Fibroblast of peridontal ligament (primary cell): ENCODE data around the gene LRGUK.
"Not testable (repeated sequence)": the region's sequence is repeated elsewhere in the genome, so short reads cannot be mapped to it uniquely, and the experiment has no call there.

Source experiments
- DNase-seq: peaks from one replicate; pipeline ENCODE4 v3.0.0-alpha.2; 2010; ENCODE audit errors: extremely low read depth

Gene LRGUK

DNA sequence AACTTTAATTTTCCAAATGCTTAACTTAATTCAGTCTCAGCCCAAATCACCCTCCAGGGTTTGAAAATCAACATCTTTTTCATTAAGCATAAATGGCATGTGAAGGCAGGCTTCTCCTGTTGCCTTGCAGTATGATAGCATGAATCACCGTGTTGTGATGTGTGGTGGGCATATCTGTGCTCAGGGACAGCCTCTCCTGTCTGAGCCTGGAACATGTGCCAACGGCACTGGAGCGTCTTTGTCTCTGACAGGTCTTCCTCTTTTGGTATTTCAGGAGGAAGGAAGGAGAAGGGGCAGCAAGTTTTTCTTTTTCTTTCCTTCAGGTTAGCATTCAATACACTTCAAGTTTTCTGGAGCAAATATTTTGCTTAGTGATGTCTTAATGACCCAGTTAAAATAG is 57.6 kb downstream of the LRGUK start:
- DNase-seq, result no peak

- peak; percentile 44 for DNase-seq
Observed at GRCh38 chr7:134186027-134186426, 58.9 kb downstream of the LRGUK start.

- DNase-seq, result no peak
Observed at GRCh38 chr7:134186801-134187200, 59.7 kb downstream of the LRGUK start.

DNA sequence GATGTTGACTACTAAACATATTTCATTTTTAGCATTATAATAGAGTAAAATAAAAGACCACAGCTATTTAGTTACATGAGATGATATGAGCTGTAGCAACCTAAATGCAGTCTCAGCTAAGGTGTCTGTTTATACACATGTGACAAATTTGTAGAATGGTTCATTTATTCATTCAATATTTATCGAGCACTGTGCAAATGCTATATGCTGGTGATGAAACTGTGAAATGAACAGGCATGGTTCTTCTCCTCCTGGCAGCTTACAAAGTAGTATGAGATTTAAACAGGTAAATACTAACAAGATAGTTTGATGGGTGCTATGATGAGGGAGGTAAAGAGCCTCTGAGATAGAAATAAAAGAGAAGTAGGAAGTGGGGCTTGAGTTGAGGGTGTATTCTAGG is 60.8 kb downstream of the LRGUK start:
- no peak for DNase-seq

GRCh38 chr7:134188311-134188710 is 61.2 kb downstream of the LRGUK start:
- DNase-seq, result no peak

DNA sequence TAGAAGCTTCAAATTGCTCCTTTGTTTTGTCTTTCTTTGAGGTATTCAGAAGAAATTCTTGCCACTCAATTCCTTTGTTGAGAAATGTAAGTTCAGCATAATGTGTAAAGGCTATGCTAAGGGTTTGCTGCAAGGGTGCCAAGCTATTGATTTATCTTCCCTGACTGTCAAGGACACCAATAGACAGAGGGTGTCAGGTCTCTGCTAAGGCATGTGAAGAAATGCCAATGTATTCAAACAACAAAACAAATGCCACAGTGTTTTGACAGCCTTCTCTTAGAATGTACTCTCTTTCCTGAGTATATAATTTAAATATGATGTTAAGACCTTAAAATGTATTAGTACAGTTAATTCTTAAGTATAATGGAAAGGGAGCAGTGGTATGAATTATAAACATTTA is 62.4 kb downstream of the LRGUK start:
- no peak for DNase-seq

DNA sequence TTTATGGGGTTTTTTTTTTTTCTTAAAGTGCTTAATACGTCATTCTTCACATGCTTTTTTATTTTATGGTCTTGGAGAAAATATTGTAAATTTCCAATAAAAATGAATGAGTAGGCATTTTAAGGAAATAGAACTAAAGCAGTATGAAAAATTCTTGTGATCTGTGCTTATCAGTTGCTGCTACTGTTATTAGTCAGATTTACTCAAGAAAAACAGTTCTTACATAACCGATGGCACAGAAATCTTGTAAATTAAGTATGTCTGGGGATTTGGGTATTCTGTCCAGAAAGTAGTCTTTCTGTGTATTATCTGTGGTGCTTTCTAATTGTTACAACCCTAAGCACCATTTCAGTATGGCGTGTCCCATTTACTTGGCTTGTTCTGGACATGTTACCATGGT is 64.7 kb downstream of the LRGUK start:
- DNase-seq, result no peak

DNA sequence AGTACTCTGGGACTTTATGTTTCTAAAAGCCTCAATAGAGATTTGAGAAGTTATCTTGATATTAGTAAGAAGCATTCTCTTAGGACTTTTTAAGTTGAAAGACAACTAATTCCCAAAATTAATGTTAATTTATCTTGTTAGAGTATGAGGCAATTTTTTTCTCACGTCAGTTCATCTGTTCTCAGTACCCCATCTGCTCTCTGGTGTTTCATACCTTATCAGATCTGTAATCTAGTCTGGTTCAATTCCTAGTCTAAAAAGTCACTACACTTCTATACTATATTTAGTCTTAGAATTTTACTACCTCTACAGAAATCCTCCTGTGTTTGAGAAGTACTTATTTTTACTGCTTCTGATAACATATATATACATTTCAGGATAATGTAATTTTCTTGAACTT is 66.1 kb downstream of the LRGUK start:
- DNase-seq, result no peak

DNA sequence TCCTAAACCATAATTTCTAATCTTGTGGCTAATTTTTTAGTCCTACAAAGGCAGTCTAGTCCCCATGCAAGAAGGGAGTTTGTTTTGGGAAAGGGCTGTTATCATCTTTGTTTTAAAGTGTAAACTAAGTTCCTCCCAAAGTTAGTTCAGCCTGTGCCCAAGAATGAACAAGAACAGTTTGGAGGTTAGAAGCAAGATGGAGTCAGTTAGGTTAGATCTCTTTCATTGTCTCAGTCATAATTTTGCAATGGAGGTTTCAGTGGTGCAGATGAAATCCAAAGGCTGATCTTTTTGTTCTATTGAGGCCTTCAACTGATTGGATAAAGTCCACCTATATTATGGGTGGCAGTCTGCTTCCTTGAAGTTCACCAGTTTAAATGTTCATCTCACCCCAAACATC is 68.1 kb downstream of the LRGUK start:
- no peak for DNase-seq

GRCh38 chr7:134196439-134196838 is 69.3 kb downstream of the LRGUK start:
- no peak for DNase-seq

- no peak for DNase-seq
Observed at GRCh38 chr7:134197345-134197744, 70.2 kb downstream of the LRGUK start.

- DNase-seq, result no peak
Observed at GRCh38 chr7:134200970-134201369, 73.8 kb downstream of the LRGUK start.

- no peak for DNase-seq
Observed at GRCh38 chr7:134201569-134202261, 74.6 kb downstream of the LRGUK start.

DNA sequence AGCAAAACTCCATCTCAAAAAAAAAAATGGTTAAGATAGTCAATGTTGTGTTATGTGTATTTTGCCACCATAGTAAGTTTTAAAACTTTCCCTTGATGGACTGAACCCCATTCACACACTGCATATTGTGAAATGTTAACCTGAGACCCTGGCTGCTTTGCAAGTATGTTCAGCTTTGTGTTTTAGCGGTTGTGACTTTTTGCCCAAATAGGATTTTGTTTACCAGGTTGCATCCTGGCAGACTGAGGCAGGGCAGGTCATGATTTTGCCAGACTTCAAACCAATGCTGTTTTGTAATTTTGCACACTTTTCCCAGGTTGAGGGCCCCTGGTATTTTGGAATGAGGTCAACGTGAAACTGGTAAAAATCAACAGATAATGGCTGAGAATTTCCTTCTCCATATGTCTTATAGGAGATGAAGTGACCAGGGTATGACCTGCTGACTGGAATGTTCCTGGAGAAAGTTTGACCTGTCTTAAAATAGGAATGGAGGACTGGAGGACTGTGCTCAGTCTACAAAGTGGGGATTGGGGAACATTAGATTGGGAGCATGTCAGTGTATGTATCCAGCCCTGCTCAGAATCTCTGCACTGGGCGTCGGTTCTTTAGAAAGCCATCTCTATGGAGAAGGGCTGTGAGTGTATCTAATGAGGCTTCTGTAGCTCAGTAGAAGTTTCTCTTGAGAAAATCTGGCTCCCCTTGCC is 76.2 kb downstream of the LRGUK start:
- DNase-seq, result no peak

GRCh38 chr7:134209322-134210015 is 82.3 kb downstream of the LRGUK start:
- no peak for DNase-seq

DNA sequence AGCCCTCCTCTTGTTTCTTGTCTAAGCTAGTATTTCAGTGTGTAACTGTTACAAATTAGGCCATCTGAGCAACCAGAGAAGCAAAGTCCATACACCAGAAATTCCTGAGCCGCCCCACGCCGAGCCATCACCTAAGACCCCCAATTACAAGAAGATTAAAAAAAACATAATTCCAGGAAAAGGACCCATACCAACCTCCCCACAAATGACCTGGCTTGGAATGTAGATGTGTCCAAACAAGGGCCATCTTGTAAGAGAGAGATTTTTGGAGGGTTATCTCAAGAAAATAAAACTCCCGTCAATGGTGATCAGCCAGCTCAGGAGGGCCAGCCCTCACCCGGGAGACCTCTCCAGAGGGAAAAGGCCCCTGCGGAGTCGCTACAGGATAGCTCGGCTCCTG is 83.1 kb downstream of the LRGUK start:
- DNase-seq, result no peak

DNA sequence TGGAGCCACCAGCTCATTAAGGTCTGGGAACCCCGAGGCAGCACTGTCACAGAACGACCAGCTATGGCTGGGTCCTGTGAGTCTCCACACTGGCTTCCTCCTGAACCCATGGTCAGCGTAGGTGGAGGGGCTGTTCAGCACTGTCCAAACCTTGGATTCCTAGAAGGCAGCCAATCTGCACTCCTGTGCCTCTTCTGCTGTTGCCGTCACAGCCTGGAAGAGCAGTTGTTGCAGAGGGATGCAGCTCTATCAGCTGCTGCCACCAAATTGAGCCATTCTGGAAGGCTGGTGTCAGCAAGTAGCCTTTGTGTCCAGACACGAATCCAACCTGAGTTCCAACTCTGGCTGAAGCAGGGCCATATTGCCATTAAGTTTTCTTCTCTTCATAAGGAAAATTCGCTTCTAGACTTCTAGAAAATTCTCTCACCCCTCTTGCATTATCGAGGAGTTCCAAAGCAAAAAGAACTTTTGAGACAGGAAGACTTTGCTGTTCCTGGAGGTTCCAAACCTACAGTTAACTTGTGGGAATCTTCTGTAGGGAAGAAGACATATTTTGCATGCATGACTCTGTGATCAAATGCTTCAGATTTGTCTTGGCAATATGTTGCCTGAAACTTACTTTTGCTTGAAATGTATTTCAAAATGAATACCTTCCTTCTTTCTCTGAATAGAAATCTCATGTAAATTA is 84.0 kb downstream of the LRGUK start:
- no peak for DNase-seq

DNA sequence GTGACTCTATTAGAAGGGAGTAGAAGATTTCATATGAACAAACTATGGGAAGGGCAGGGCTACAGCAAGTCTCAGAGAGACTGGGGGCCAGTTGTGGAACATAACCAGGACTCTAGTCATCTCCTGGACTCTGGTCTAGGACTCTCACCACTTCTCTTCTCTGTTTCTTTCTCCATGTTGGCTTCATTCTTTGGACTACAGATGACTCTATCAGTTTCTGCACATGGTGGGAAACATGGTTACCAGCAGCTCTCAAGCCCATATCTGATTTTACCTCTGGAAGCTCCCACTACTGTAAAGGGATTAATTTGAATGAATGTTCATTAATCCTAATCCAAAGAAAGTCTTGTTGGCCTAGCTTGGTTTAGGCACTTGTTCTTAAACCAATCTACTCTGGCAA is 84.7 kb downstream of the LRGUK start:
- no peak for DNase-seq

- peak; percentile 5 for DNase-seq
Observed at GRCh38 chr7:134212576-134213546, 85.7 kb downstream of the LRGUK start.

DNA sequence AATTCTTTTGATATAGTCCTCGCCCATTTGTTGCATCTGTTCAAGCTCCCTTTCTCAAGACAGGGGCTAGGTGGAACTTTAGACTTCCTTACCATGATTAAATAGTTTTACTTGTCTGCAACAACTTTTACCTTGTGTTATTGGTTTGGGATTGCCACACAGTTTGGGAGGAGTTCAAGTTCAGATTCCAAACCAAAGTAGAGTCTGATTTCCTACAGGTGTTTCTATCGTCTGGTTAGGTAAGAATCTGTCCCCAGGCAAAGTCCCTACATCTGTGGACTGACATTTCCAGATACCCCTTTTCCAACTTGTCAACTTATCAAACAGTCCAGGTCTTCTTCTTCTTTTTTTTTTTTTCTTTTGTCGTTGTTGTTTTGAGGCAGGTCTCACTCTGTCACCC is 93.1 kb downstream of the LRGUK start:
- DNase-seq, result no peak

GRCh38 chr7:134231296-134231695 is 104.2 kb downstream of the LRGUK start:
- DNase-seq, result not testable (repeated sequence)
